ENCODE data around the gene CAND1.

CAND1 gene

DNA sequence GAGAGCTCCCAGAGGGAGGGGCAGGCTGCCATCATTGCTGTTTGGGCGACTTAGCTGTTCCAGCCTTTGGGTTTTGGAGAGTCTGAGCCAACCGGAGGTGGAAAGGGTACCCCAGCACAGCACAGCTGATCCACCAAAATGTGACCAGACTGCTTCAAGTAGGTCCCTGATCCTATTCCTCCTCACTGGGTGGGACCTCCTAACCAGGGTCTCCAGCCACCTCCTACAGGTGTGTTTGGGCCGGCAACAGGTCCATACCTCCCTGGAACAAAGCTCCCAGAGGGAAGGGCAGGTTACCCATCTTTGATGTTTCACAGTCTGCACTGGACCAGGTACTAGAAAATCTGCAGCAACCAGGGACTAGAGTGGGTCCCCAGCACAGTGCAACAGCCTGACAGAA, 53.8 kb downstream of the CAND1 start:
- peaks cover 2% of the 10 kb centered on the region for H3K9me3 ChIP-seq (ENCODE audit: severe bottlenecking)
- H3K27ac ChIP-seq (ENCODE audit: poor library complexity, severe bottlenecking): no peak overlapping the region

DNA sequence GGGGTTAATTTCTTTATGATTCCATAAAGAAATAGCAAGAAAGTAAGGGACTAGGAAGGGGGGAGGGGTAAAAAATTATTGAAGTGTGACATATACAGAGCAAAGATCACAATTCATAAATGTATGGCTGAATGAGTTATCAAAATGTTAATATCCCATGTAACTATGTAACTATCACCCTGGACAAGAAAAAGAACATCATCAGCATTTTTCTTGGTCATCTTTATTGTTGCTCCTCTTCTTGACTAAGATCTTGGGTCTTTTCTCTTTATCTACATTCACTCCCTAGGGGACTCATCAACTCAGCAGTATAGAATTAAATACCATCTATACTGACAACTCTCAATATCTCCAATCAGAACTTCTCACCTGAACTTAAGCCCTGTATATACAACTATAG, 57.5 kb downstream of the CAND1 start:
- Histone ChIP-seq H3K4me1 (ENCODE audit: insufficient read depth, poor library complexity, severe bottlenecking) (no peaks in the 10 kb centered on the region), H3K9me3 (ENCODE audit: severe bottlenecking) (peaks cover 2% of the 10 kb centered on the region), H3K36me3 (ENCODE audit: low read depth) (no peaks in the 10 kb centered on the region), H3K27me3 (ENCODE audit: insufficient read depth, poor library complexity, severe bottlenecking) (no peaks in the 10 kb centered on the region), H3K4me3 (ENCODE audit: severe bottlenecking) (no peak overlapping the region), H3K27ac (ENCODE audit: poor library complexity, severe bottlenecking) (no peak overlapping the region)
- TF ChIP-seq, protein P1, sequence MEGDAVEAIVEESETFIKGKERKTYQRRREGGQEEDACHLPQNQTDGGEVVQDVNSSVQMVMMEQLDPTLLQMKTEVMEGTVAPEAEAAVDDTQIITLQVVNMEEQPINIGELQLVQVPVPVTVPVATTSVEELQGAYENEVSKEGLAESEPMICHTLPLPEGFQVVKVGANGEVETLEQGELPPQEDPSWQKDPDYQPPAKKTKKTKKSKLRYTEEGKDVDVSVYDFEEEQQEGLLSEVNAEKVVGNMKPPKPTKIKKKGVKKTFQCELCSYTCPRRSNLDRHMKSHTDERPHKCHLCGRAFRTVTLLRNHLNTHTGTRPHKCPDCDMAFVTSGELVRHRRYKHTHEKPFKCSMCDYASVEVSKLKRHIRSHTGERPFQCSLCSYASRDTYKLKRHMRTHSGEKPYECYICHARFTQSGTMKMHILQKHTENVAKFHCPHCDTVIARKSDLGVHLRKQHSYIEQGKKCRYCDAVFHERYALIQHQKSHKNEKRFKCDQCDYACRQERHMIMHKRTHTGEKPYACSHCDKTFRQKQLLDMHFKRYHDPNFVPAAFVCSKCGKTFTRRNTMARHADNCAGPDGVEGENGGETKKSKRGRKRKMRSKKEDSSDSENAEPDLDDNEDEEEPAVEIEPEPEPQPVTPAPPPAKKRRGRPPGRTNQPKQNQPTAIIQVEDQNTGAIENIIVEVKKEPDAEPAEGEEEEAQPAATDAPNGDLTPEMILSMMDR (IDR thresholded peaks at IDR 0.05; ENCODE audit: poor library complexity, severe bottlenecking): no peak
- no peak for DNase-seq (ENCODE audit: low spot score)
- no peak for ATAC-seq (ENCODE audit: low read depth)

More for the DNA sequence above, 53.8 kb downstream of the CAND1 start:
- TF ChIP-seq, protein P1 (IDR thresholded peaks at IDR 0.05; ENCODE audit: poor library complexity, severe bottlenecking): no peak
- Histone ChIP-seq H3K4me1 (ENCODE audit: insufficient read depth, poor library complexity, severe bottlenecking) (no peaks in the 10 kb centered on the region), H3K27me3 (ENCODE audit: insufficient read depth, poor library complexity, severe bottlenecking) (no peaks in the 10 kb centered on the region), H3K36me3 (ENCODE audit: low read depth) (peaks cover 14% of the 10 kb centered on the region), H3K4me3 (ENCODE audit: severe bottlenecking) (no peak overlapping the region)
- ATAC-seq (ENCODE audit: low read depth): no peak; the same call in 2 of the 3 replicates
- no peak for DNase-seq (ENCODE audit: low spot score)

DNA sequence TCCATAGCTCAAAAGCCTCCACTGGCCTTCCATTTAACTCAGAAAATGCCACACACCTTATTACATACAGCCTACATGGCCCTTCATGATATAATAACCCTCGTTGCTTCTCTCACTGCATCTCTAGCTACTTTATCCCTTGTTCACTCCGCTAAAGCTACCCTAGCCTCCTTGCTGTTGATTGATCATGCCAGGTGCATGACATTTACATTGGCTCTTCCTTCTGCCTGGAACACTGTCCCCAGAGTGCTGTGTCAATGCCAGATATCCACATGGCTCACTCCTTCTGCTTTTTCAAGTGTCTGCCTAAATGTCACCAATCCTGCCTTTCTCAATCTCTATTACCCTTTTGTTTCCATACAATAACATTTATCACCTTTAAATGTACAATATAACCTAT, 58.3 kb downstream of the CAND1 start:
- Histone ChIP-seq H3K27me3 (ENCODE audit: insufficient read depth, poor library complexity, severe bottlenecking) (no peaks in the 10 kb centered on the region), H3K4me1 (ENCODE audit: insufficient read depth, poor library complexity, severe bottlenecking) (no peaks in the 10 kb centered on the region), H3K9me3 (ENCODE audit: severe bottlenecking) (peaks cover 2% of the 10 kb centered on the region), H3K27ac (ENCODE audit: poor library complexity, severe bottlenecking) (no peak overlapping the region), H3K4me3 (ENCODE audit: severe bottlenecking) (no peak overlapping the region), H3K36me3 (ENCODE audit: low read depth) (no peaks in the 10 kb centered on the region)
- TF ChIP-seq, protein P1 (IDR thresholded peaks at IDR 0.05; ENCODE audit: poor library complexity, severe bottlenecking): no peak
- no peak for ATAC-seq (ENCODE audit: low read depth)
- no peak for DNase-seq (ENCODE audit: low spot score)

DNA sequence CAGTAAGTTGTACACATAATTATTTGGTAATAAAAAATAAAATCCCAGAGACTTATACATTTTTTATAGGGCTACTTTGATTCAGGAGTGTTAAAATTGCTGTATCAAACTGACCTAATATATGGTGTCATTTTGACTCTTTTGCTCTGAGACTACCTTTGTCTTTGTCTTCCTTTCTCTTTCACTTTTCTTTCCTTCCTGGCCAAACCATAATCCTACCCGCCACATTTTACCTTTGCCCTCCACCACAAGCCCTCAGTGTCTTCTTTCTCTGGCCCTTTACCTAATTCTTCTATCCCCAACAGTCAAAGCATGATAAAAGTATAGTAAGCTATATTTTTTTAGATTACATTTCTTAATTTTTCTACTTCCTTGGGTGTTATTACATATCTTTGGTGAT, 62.0 kb downstream of the CAND1 start:
- Histone ChIP-seq H3K27me3 (ENCODE audit: insufficient read depth, poor library complexity, severe bottlenecking) (no peaks in the 10 kb centered on the region), H3K4me3 (ENCODE audit: severe bottlenecking) (no peak overlapping the region), H3K9me3 (ENCODE audit: severe bottlenecking) (peaks cover 2% of the 10 kb centered on the region), H3K4me1 (ENCODE audit: insufficient read depth, poor library complexity, severe bottlenecking) (no peaks in the 10 kb centered on the region), H3K36me3 (ENCODE audit: low read depth) (no peaks in the 10 kb centered on the region), H3K27ac (ENCODE audit: poor library complexity, severe bottlenecking) (no peak overlapping the region)
- DNase-seq (ENCODE audit: low spot score): no peak
- TF ChIP-seq, protein P1 (IDR thresholded peaks at IDR 0.05; ENCODE audit: poor library complexity, severe bottlenecking): no peak
- ATAC-seq (ENCODE audit: low read depth): no peak

GRCh38 chr12:67331828-67332227, 62.7 kb downstream of the CAND1 start:
- no peak for DNase-seq (ENCODE audit: low spot score)
- no peaks in the 10 kb centered on the region for H3K4me1 ChIP-seq (ENCODE audit: insufficient read depth, poor library complexity, severe bottlenecking)
- TF ChIP-seq, protein P1 (IDR thresholded peaks at IDR 0.05; ENCODE audit: poor library complexity, severe bottlenecking): no peak
- peaks cover under 1% of the 10 kb centered on the region for H3K9me3 ChIP-seq (ENCODE audit: severe bottlenecking)
- no peaks in the 10 kb centered on the region for H3K27me3 ChIP-seq (ENCODE audit: insufficient read depth, poor library complexity, severe bottlenecking)
- no peaks in the 10 kb centered on the region for H3K36me3 ChIP-seq (ENCODE audit: low read depth)
- no peak overlapping the region for H3K4me3 ChIP-seq (ENCODE audit: severe bottlenecking)
- no peak overlapping the region for H3K27ac ChIP-seq (ENCODE audit: poor library complexity, severe bottlenecking)
- ATAC-seq (ENCODE audit: low read depth): no peak

All from RWPE2 (cell line).